MM.1S (cell line): ENCODE measurements around the gene PLXNA4.

Experiments
- CTCF ChIP-seq: fragments of 300-600 bp; sonication (generic); IDR thresholded peaks from 2 replicates; pipeline ENCODE4 v1.5.1; 2016; ENCODE audit warnings: antibody characterized with exemption, low read length, mixed read lengths
- EZH2 ChIP-seq: fragments of 300-600 bp; sonication (generic); optimal IDR thresholded peaks from 2 replicates; pipeline ENCODE3; 2017; ENCODE audit warnings: low read depth, mild to moderate bottlenecking, antibody characterized with exemption, low read length, mixed read lengths

- TF ChIP-seq CTCF (no peak), EZH2 (no peak)
These were observed 101.1 kb downstream of the PLXNA4 start for GRCh38 chr7:132475037-132475668.
